Measurements from ENCODE around the gene TECTA. TPM values are rescaled to one million over a fixed set of nuclear protein-coding genes. Genes with fewer than 3 reads are reported as not detected.

Gene TECTA
- total RNA-seq, 2 donors from 2014 or later, result 0.20 to 0.33 TPM

DNA sequence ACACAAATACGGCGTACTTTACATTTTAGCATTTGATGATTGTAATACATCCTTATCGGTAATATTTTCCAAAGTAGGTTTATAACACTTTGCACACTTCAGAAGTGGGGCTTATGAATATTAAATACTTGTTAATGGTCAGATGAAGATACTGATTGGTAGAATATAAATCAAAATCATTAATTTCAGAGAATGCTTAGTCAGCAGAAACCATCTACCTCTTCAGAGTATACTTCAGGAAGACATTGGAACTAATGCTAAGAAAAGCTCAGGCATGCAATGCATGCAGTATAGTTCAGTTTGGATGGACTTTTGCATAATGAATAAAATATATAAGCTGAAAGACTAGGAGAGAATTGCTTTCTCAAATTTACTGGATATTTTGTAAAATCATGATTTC is 19.7 kb upstream of the TECTA start:
- ATAC-seq (no peak), DNase-seq (ENCODE audit: low spot score in 2 of 2) (no peak)
- Mint-ChIP-seq H3K9me3 (no peaks in the 10 kb centered on the region), H3K27ac (no peak overlapping the region), H3K36me3 (no peaks in the 10 kb centered on the region)

DNA sequence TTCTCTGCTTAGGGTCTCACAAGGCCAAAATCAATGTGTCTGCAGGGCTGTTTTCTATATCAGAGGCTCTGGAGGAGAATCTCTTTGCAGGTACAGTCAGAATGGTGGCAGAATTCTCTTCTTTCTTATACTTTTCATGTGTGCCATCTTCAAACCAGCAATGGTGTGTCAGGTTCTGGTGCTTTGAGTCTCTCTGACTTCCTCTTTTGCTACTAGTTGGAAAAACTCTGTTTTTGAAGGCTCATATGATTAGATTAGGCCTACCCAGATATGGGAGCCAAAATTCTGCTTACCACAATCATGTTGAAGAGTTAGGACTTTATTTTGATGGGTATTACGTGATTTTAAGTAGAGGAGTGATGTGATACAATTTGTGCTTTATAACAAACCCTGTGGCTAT is 18.8 kb upstream of the TECTA start:
- ATAC-seq, result no peak
- DNase-seq (ENCODE audit: low spot score in 2 of 2), result no peak
- Mint-ChIP-seq H3K9me3 (no peaks in the 10 kb centered on the region), H3K27ac (no peak overlapping the region), H3K36me3 (no peaks in the 10 kb centered on the region)

DNA sequence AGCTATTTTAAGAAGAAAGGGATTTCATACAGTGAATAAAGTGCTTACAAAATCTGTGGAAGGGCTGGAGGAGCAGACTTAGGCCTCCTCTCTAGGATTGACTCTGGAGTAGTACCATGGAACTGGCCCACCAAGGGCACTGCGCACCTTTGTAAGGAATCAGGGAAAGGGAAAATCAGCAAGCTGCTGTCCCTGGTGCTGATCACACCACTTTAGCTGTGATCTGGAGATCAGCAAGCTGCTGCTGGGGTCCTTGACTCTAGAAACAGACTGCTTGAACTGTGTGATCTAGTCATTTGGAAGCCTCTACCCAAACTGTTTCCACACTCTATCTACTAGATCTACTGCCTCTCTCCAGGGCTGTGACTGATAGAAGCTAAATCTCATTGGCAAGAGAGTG is 18.4 kb upstream of the TECTA start:
- Mint-ChIP-seq H3K27ac (no peak overlapping the region), H3K36me3 (no peaks in the 10 kb centered on the region)
- no peak for DNase-seq (ENCODE audit: low spot score in 2 of 2)

DNA sequence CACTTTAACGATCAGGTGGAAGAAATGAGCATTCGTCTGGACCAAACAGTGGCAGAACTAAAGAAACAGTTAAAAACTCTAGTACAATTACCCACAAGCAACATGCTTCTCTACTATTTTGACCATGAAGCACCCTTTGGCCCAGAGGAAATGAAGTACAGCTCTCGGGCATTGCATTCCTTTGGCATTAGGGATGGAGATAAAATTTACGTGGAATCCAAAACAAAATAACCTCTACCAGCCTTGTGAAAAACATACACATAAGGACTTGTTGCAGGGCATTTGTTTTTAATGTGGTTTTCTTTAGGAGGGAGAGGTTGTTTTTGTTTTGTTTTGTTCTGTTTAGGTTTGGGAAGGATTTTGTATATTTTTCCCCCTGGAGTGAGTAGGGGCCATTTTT is 14.2 kb upstream of the TECTA start:
- H3K9me3 Mint-ChIP-seq, result no peaks in the 10 kb centered on the region
- no peak for ATAC-seq
- no peak overlapping the region for H3K27ac Mint-ChIP-seq
- no peak for DNase-seq (ENCODE audit: low spot score in 2 of 2)
- H3K36me3 Mint-ChIP-seq, result no peaks in the 10 kb centered on the region

More for the DNA sequence above, 18.4 kb upstream of the TECTA start:
- no peak for ATAC-seq
- H3K9me3 Mint-ChIP-seq, result no peaks in the 10 kb centered on the region

DNA sequence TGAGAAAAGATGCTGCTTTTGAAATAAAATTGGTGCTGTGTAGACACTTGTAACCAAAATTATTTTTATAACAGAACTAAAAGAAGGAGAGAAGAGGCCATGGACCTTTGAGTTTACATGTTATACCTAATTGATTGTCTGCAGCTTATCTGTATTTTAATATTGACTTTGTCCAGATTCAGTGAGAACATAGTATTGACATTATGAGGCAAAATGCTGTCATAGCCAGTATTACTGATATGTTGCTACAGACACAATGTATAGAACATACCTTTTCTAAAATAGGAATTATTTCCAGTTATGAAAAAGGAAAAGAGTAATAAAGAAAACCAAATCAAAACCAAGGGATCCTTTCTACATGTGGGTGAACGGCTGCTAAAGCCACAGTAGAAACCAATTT is 11.5 kb upstream of the TECTA start:
- ATAC-seq (no peak), DNase-seq (ENCODE audit: low spot score in 2 of 2) (no peak)
- Mint-ChIP-seq H3K9me3 (no peaks in the 10 kb centered on the region), H3K27ac (no peak overlapping the region), H3K36me3 (no peaks in the 10 kb centered on the region)

DNA sequence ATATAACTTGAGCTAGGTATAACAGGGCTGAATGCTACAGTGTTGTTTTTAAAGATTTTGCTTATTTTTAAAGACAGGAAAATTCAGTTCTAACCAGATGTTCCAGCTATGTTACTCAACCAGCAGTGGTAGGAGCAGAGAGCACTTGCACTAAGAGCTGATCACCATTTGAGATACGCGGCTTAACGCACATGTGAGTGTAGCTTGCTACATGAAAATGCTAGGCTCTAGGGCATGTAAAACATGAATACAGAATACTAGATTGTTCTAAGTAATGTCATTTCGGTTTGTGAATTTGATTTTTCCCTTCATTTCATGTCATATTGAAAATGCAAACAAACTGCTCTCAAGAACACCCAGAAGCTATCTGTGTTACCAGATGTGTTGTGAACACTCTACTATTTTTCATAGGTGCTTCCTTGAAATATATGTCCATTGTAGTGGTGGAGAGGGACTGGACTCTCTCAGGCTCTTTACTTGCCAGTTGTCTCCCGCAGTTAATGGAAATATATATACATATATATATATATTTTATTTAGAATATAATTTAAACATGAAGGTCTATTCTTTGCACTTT is 10.8 kb upstream of the TECTA start:
- ATAC-seq (no peak), DNase-seq (ENCODE audit: low spot score in 2 of 2) (no peak)
- Mint-ChIP-seq H3K9me3 (peaks cover 0 to 6% of the 10 kb centered on the region in 2 donors), H3K27ac (no peak overlapping the region), H3K36me3 (no peaks in the 10 kb centered on the region)

DNA sequence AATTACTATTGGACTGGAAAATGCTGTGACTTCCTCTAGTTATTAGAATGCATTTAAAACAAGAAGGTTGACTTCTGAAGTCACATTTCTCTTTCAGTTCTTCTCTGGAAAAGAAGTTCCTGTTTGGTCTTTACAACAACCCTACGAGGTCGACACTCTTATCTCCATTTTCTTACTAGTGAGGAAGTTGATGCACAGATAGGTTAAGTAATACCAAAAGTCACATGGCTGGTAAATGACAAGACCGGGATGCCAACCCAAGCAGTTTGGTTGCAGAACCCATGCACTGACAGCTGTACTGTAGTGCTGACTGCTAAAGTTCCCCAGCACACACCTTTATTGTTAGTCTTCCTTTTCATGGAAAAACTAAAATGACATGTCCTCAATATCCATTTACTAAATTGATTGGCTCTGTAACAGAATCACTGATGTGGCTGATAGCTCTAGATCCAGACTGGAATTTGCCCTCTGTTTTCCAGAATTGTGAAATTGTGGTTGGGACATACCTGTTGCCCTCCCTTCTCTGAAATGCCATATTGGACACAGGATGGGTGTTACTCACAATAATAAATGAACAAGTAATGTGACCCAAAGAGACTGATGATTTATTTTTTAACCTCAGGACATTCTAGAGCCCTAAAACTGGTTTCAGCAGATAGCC is 9.4 kb upstream of the TECTA start:
- peaks cover 0 to 6% of the 10 kb centered on the region in 2 donors for H3K9me3 Mint-ChIP-seq
- H3K27ac Mint-ChIP-seq, result no peak overlapping the region
- no peaks in the 10 kb centered on the region for H3K36me3 Mint-ChIP-seq
- ATAC-seq, result no peak
- no peak for DNase-seq (ENCODE audit: low spot score in 2 of 2)

DNA sequence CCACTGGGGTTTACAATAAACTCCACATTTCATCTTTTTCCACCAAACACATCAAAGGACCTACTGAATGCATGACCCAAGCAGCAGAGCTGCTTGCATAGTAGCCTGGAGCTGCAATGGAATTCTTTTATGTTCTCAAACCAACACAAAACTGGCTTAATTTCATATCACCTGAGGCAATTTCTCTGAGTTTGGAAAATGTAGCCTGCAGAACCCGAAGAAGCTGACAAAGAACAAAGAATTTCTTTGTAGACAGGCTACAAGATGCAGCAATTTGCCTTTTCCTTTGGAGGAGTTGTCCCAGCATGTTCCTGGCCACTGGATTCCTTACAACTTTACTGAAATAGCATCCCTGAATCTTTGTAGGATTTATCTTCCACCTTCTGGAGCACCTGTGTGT is 5.5 kb upstream of the TECTA start:
- no peaks in the 10 kb centered on the region for H3K36me3 Mint-ChIP-seq
- ATAC-seq, result no peak
- no peak overlapping the region for H3K27ac Mint-ChIP-seq
- H3K9me3 Mint-ChIP-seq, result peaks cover 0 to 6% of the 10 kb centered on the region in 2 donors
- no peak for DNase-seq (ENCODE audit: low spot score in 2 of 2)

DNA sequence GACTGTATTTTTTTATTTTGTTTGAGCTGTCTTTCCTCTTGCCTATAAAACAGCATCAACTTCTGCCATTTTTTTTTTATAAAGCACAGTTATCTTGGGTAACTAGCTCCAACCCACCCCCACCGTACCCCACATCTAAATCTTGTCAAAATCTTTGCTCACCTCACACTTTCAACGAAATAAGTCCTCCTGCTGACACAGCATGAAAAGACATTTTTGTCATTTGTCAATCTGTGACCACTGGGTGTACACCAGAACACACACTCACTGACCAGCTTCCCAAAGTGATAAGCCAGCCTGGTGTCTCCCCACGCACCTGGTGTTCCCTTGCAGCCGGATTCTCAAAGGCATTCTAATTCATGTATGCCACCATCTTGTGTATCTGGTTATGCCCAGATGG is 1.7 kb upstream of the TECTA start:
- peaks cover 0 to 6% of the 10 kb centered on the region in 2 donors for H3K9me3 Mint-ChIP-seq
- ATAC-seq (no peak), DNase-seq (ENCODE audit: low spot score in 2 of 2) (no peak)
- no peaks in the 10 kb centered on the region for H3K36me3 Mint-ChIP-seq
- H3K27ac Mint-ChIP-seq, result no peak overlapping the region

DNA sequence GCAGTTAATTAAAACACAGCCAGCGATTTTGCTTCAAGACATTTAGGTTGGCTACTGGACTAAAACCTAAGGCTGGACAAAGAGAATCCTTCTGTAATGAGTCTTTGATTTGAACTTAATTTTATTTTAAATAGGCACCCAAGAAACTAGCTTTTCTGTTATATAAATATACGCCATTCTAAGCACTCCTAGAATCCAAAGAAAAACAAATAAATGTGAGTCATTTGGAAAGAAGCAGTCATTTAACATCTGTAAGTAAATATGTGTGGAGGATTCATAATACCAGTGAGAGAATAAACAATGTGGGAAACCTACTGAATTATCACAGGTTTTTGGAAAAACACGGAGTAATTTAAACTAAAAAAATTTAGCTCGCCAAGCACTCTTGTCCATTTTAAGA is 1.2 kb upstream of the TECTA start:
- no peak for DNase-seq (ENCODE audit: low spot score in 2 of 2)
- H3K27ac Mint-ChIP-seq, result no peak overlapping the region
- H3K36me3 Mint-ChIP-seq, result no peaks in the 10 kb centered on the region
- peaks cover 0 to 2% of the 10 kb centered on the region in 2 donors for H3K9me3 Mint-ChIP-seq
- no peak for ATAC-seq

DNA sequence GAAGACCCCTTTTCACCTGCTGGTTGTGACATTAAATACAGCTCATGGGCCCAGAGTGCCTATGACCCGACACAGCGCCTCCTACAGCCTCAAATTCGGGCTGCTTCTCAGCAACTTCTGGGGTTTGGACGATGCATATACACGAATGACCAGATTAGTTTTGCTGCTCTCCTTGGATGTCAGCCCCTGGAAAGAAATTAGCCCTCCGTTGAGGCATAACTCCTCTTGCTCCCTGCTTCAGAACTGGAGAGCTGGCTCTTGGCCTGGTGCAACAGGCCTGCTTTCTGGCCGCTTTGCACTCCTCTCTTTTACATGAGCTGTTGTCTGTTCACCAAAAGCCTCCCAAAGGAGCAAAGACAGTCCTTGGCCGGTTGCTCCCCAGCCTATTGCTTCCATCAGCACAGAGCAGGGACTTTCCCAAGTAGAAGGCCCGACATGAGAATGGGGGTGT is 3.3 kb downstream of the TECTA start:
- Mint-ChIP-seq H3K36me3 (no peaks in the 10 kb centered on the region), H3K9me3 (no peaks in the 10 kb centered on the region), H3K27ac (no peak overlapping the region)
- ATAC-seq, result no peak
- no peak for DNase-seq (ENCODE audit: low spot score in 2 of 2)

DNA sequence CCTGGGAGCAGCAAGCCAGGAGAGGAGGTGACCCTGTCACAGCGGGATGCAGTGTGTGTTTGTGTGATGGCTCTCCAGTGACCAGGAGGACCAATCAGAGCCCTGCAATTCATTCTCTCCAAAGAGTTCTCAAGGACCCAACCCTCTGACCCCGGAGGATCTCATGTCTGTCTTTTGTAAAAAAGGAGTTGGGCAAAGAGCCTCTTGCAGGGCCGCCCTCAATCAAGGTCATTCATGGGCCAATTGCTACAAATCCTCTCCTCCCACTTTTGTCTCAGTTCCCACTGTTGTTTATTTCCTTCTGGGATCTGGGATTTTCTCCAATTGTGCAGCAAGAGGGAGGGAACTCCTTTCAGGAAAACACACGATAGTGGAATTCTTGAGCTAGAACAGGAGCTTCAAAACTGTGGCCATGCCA is 4.0 kb downstream of the TECTA start:
- no peak overlapping the region for H3K27ac Mint-ChIP-seq
- ATAC-seq, result no peak
- no peak for DNase-seq (ENCODE audit: low spot score in 2 of 2)
- H3K36me3 Mint-ChIP-seq, result no peaks in the 10 kb centered on the region
- H3K9me3 Mint-ChIP-seq, result no peaks in the 10 kb centered on the region

DNA sequence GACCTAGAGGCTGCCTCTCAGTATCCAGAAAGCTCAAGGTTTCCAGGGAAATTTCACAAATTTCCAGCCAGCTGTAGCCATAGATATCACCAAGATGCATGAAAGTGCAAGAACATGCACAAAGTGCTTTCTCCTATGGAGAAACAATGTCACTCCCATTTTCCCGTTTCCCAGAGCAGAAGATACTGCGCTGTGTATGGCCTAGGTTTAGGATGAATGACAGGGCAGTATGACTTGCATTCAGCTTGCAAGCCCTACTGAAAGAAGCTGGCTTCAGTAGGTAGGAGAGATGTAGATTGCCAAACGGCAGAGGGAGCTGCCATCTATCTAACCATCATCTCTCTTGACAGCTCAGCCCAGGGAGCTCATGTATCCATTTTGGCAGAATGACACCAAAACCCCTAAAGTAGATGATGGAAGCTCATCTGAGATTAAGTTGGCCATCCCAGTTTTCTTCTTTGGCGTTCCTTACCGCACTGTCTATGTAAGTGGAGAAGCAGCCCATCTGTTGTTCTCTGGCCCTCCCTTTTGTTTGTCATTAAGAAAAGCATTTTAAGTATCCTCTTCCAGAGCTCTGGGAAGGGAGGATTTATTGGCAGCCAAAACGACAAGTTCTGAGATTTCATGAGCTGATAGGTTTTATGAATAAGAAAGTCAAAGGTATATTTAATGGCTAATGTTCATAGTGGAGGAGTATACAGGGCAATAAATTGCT is 4.6 kb downstream of the TECTA start:
- Mint-ChIP-seq H3K36me3 (no peaks in the 10 kb centered on the region), H3K9me3 (no peaks in the 10 kb centered on the region), H3K27ac (no peak overlapping the region)
- ATAC-seq (no peak), DNase-seq (ENCODE audit: low spot score in 2 of 2) (no peak)

DNA sequence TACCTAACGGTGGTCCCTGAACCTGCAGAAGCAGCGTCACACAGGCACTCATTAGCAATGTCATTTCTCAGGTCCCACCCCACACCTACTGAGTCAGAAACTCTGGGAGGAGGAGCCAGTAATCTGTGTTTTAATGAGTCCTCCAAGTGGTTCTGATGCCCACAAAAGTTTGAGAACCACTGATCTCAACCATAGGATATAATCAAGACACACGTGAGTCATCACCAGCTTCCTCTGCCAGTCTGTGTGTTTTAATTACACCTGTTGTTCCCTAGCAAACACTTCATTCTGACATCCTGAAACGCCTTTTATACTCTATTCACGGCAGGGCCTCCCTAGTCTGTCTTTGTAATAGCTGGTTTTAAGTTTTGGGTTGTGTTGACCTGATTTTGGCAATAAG is 5.8 kb downstream of the TECTA start:
- DNase-seq (ENCODE audit: low spot score in 2 of 2) (no peak), ATAC-seq (peak in 1 of 2 donors; percentile 18)
- no peak overlapping the region for H3K27ac Mint-ChIP-seq
- H3K36me3 Mint-ChIP-seq, result no peaks in the 10 kb centered on the region
- H3K9me3 Mint-ChIP-seq, result no peaks in the 10 kb centered on the region

DNA sequence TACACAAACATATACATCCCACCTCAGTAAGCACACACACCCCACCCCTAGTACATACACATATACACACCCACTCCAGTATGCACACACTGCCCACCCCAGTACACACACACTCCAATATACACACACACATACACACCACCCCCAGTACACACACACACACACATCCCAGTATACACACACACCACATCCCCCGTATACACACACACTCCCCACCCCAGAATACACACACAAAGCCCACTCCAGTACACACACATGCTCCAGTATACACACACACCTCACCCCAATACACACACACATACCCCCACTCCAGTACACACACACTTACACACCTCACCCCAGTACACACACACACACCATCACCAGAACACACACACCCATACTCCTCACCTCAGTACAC is 7.4 kb downstream of the TECTA start:
- H3K36me3 Mint-ChIP-seq, result no peaks in the 10 kb centered on the region
- ATAC-seq, result no peak

DNA sequence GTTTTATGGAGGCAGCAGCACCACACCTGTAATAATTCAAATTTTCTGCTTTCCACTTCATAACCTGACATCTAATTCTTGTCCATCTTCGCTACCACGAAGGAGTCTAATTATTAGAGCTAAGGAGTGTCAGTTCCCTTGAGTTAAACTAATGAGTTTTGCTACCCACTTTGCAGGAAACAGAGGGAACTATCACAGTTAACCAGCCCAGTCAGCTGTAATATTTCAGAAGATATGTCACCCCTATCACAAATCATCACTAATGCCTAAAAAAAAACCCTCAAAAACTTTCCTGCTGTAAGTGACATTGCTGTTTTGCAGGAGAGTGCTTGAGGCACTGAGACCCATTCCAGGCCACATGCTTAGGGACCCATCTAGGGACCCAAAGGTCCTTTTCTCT is 8.4 kb downstream of the TECTA start:
- Mint-ChIP-seq H3K36me3 (no peaks in the 10 kb centered on the region), H3K9me3 (no peaks in the 10 kb centered on the region), H3K27ac (no peak overlapping the region)
- DNase-seq (ENCODE audit: low spot score in 2 of 2), result no peak
- no peak for ATAC-seq

More for the DNA sequence above, 7.4 kb downstream of the TECTA start:
- H3K9me3 Mint-ChIP-seq, result no peaks in the 10 kb centered on the region
- no peak for DNase-seq (ENCODE audit: low spot score in 2 of 2)
- no peak overlapping the region for H3K27ac Mint-ChIP-seq

DNA sequence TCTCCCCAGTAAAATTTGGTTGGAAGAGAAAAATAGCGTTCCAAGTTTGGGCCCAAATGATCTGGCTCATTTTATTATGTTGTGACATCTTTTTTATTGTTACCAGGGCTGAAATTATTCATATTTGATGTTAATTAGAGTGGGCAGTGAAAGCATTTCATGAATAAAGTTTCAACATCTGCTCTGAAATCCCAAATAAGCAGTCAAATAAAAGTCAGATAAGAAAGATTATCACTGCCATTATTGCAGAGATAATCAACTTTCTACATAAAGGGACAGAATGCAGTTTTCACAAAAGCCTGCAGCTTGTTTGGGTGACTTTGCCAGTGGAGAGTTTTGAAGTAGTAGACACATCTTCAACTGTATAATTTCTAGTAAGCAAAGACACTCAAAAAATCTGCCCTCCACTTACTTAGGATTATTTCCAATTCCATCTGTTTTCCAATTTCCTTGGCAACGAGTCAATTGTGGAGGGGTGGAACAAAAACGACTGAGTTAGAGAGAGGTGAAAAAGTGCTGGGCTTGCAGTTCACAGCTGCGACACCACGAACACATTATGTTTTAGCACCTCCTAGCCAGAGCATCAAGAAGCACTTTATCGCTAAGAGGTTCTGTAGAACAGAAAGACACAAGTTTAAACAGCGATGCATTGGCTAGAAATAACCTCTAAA is 9.0 kb downstream of the TECTA start:
- no peak for ATAC-seq
- H3K27ac Mint-ChIP-seq, result no peak overlapping the region

More for the DNA sequence above, 9.0 kb downstream of the TECTA start:
- no peak for DNase-seq (ENCODE audit: low spot score in 2 of 2)
- Mint-ChIP-seq H3K9me3 (no peaks in the 10 kb centered on the region), H3K36me3 (no peaks in the 10 kb centered on the region)
